Body of pancreas (tissue), 4 donors: ENCODE results near the gene CCDC8. TPM values are rescaled to one million over a fixed set of nuclear protein-coding genes. Genes with fewer than 3 reads are reported as not detected.

Source experiments
- ATAC-seq: fragments of 150-250 bp; one replicate; pipeline ENCODE4 v1.9.1; 2016
- DNase-seq, 4 donors: peaks; one replicate each; pipeline ENCODE4 v3.0.0-alpha.2; 2019
- H3K27ac ChIP-seq, 4 donors: fragments of 200-600 bp; sonication (generic); 1 replicate in 3 of 4; 2 replicates in 1 of 4; pipeline versions ENCODE4 v1.5.1 to v1.6.1; 2016 to 2019; ENCODE audit warnings: mild to moderate bottlenecking in 1 of 4, mixed read lengths in 1 of 4, moderate library complexity in 1 of 4
- H3K27me3 ChIP-seq, 2 donors: fragments of 200-600 bp; sonication (generic); one replicate each; pipeline ENCODE4 v1.6.0; 2016; ENCODE audit warnings: mild to moderate bottlenecking in 1 of 2
- H3K36me3 ChIP-seq, 2 donors: fragments of 200-600 bp; sonication (generic); replicated peaks in 1 of 2; 2 replicates each; pipeline ENCODE4 v1.5.1; 2016; ENCODE audit warnings: low read depth in 2 of 2; ENCODE audit not compliant: insufficient read depth in 1 of 2
- H3K4me1 ChIP-seq: fragments of 200-600 bp; sonication (generic); one replicate; pipeline ENCODE4 v1.6.0; 2016
- H3K4me3 ChIP-seq, 2 donors: fragments of 200-600 bp; sonication (generic); 1 replicate in 1 of 2; 2 replicates in 1 of 2; pipeline ENCODE4 v1.5.1; 2016 to 2019
- H3K9me3 ChIP-seq, 3 donors: fragments of 200-600 bp; sonication (generic); 1 replicate in 2 of 3; 2 replicates in 1 of 3; pipeline ENCODE4 v1.5.1; 2016
- CTCF ChIP-seq, 7 experiments: fragments of 450-650 bp in 4 of 7; fragments of 200-600 bp in 3 of 7; sonication (generic) in 3 of 7; IDR thresholded peaks; one replicate each; pipeline ENCODE4 v1.5.1; 2016 to 2019; ENCODE audit warnings: antibody characterized with exemption in 7 of 7
- POLR2A ChIP-seq, 3 donors: fragments of 450-650 bp; IDR thresholded peaks; one replicate each; pipeline ENCODE4 v1.6.1; 2016; ENCODE audit warnings: antibody characterized with exemption in 3 of 3, mild to moderate bottlenecking in 2 of 3
- WGBS, 2 donors: methylation state at CpG; one replicate each; pipeline ENCODE4 v1.1.5; 2017; 5-methylcytosine and 5-hydroxymethylcytosine counted together
- intact Hi-C: fragments of 100-400 bp; cut with DNase I; formaldehyde crosslinking; loops from one replicate; pipeline ENCODE4 v1.15.1; 2023
- total RNA-seq, 2 donors: library from RNA; depleted of rRNA; stranded (reverse); fragments of >200 nt; gene quantifications; one replicate each; pipeline ENCODE4 v1.1.0, GENCODE V29; 2016

Gene CCDC8
- total RNA-seq, 2 donors from 2014 or later: 13.0 to 17.8 TPM

DNA sequence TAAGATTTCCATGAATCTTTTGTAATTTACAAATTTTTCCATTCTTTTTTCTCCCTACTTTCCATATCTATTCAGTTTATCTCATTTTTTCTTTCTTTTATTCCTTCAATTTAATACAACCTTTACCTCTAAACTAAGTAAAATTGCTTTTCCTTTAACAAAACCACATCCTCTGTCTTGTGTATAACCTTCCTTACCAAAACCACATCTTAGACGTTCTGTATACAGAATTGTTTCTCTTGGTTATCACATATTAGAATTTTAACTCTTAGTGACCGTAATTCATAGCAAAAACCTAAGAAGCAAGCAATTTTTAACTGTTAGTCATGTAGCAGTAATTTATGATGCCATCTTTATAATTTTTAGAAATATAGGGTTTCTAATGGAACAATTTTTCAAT, 51.4 kb downstream of the CCDC8 start:
- DNase-seq: no peak
- Histone ChIP-seq H3K27ac (no peak overlapping the region), H3K4me1 (peaks cover 7% of the 10 kb centered on the region), H3K27me3 (no peaks in the 10 kb centered on the region), H3K9me3 (no peaks in the 10 kb centered on the region), H3K36me3 (no peaks in the 10 kb centered on the region), H3K4me3 (no peak overlapping the region)
- no peak for TF ChIP-seq CTCF (IDR thresholded peaks at IDR 0.05)
- no peak for TF ChIP-seq POLR2A (IDR thresholded peaks at IDR 0.05)
- no peak for ATAC-seq
- WGBS, 2 donors: 61 to 68% methylated on average over 2 of the region's 2 CpGs
- intact Hi-C loops: no loop called here

Other genes with a start within 250 kb of the CCDC8 start
- not detected for gene IGFL1, start 183.8 kb downstream of the CCDC8 start, total RNA-seq
- 10 to 100 TPM; 24.4 to 63.3 TPM for gene HIF3A, start 116.5 kb downstream of the CCDC8 start, total RNA-seq
- 10 to 100 TPM; 31.1 to 77.5 TPM for gene PPP5C, start 66.5 kb downstream of the CCDC8 start, total RNA-seq
- gene PNMA8C, start 15.4 kb upstream of the CCDC8 start, total RNA-seq: not detected
- 1 to 10 TPM; 4.3 to 6.5 TPM for gene PNMA8A, start 58.0 kb upstream of the CCDC8 start, total RNA-seq
- gene PNMA8B, start 82.3 kb upstream of the CCDC8 start, total RNA-seq: 1 to 10 TPM; 2.1 to 2.6 TPM
- 10 to 100 TPM; 70.5 to 79.6 TPM for gene CALM3, start 187.8 kb upstream of the CCDC8 start, total RNA-seq
- 1 to 10 TPM; 5.3 to 9.6 TPM for gene PTGIR, start 211.5 kb upstream of the CCDC8 start, total RNA-seq
- not detected for gene GNG8, start 222.6 kb upstream of the CCDC8 start, total RNA-seq
- 1 to 10 TPM in 1 of 2 donors, under 1 TPM in 1; 0.99 to 4.4 TPM for gene DACT3, start 247.6 kb upstream of the CCDC8 start, total RNA-seq